PC-9 (cell line): ENCODE results near the gene BRIP1. TPM values are rescaled to one million over a fixed set of nuclear protein-coding genes. Genes with fewer than 3 reads are reported as not detected.

ENCODE experiments used
- BruUV-seq: library from RNA; stranded (reverse); fragments of 400-500 nt; replicated peaks from 2 replicates; lab custom pipeline; 2021; lab: Mats Ljungman, UMichigan
- CTCF ChIA-PET: fragments of 300-600 bp; sonication (Branson Sonifier 250); formaldehyde crosslinking; loops from one replicate; lab custom pipeline; 2022; ENCODE audit warnings: antibody characterized with exemption; lab: Charles Lee
- POLR2A ChIA-PET: fragments of 300-600 bp; sonication (Branson Sonifier 250); formaldehyde crosslinking; loops from one replicate; lab custom pipeline; 2022; ENCODE audit warnings: antibody characterized with exemption; ENCODE audit not compliant: unreplicated experiment; lab: Charles Lee
- DNase-seq, 2 experiments: peaks; one replicate each; pipeline versions ENCODE4 v3.0.0 to v3.0.0-alpha.2; 2015 to 2022; ENCODE audit warnings: mixed read lengths in 1 of 2
- H2AFZ ChIP-seq: fragments of 200-600 bp; sonication (generic); 2 replicates; pipeline ENCODE4 v1.8.1; 2017; ENCODE audit warnings: antibody characterized with exemption
- H3F3A ChIP-seq: fragments of 200-600 bp; sonication (generic); 2 replicates; pipeline ENCODE4 v1.8.1; 2017; ENCODE audit warnings: antibody characterized with exemption, mild to moderate bottlenecking, low read depth; ENCODE audit not compliant: insufficient read depth
- H3K27ac ChIP-seq: fragments of 200-600 bp; sonication (generic); 2 replicates; pipeline ENCODE4 v1.6.1; 2016; ENCODE audit warnings: mixed run types
- H3K27me3 ChIP-seq: fragments of 200-600 bp; sonication (generic); 2 replicates; pipeline ENCODE4 v1.6.1; 2016; ENCODE audit warnings: low read depth, mixed run types; ENCODE audit not compliant: insufficient read depth
- H3K36me3 ChIP-seq: fragments of 200-600 bp; sonication (generic); 2 replicates; pipeline ENCODE4 v1.6.1; 2016; ENCODE audit warnings: low read depth, mixed run types
- H3K4me1 ChIP-seq: fragments of 200-600 bp; sonication (generic); replicated peaks from 2 replicates; pipeline ENCODE4 v1.6.1; 2016; ENCODE audit warnings: mixed run types; ENCODE audit not compliant: insufficient read depth
- H3K4me2 ChIP-seq: fragments of 200-600 bp; sonication (generic); 2 replicates; pipeline ENCODE4 v1.6.1; 2017; ENCODE audit warnings: mixed run types
- H3K4me3 ChIP-seq: fragments of 200-600 bp; sonication (generic); 2 replicates; pipeline ENCODE4 v1.6.1; 2016; ENCODE audit warnings: mixed run types
- H3K79me2 ChIP-seq: fragments of 200-600 bp; sonication (generic); 2 replicates; pipeline ENCODE4 v1.6.1; 2017; ENCODE audit warnings: low read depth, mixed run types
- H3K9me2 ChIP-seq: fragments of 200-600 bp; sonication (generic); 2 replicates; pipeline ENCODE4 v1.8.1; 2017; ENCODE audit warnings: mild to moderate bottlenecking; ENCODE audit not compliant: insufficient read depth
- H3K9me3 ChIP-seq: fragments of 200-600 bp; sonication (generic); 2 replicates; pipeline ENCODE4 v1.8.1; 2016; ENCODE audit warnings: low read depth; ENCODE audit not compliant: insufficient read depth
- H4K20me1 ChIP-seq: fragments of 200-600 bp; sonication (generic); 2 replicates; pipeline ENCODE4 v1.8.1; 2017; ENCODE audit not compliant: insufficient read depth
- EZH2 ChIP-seq: fragments of 200-600 bp; sonication (generic); IDR thresholded peaks from 2 replicates; pipeline ENCODE4 v1.8.0; 2017; ENCODE audit warnings: antibody characterized with exemption, low read depth
- intact Hi-C: fragments of 100-400 bp; cut with micrococcal nuclease; formaldehyde crosslinking; loops from one replicate; pipeline ENCODE4 v1.10.0; 2022; ENCODE audit not compliant: unreplicated experiment
- total RNA-seq: library from RNA; stranded (reverse); gene quantifications from 2 replicates; pipeline ENCODE4 v1.2.3, GENCODE V29; 2021
- TF ChIP-seq, protein P1 (sequence below): fragments of 200-600 bp; sonication (generic); conservative IDR thresholded peaks from 2 replicates; pipeline ENCODE4 v1.6.1; 2017; ENCODE audit warnings: mixed run types, antibody characterized with exemption, mild to moderate bottlenecking, moderate library complexity

Gene BRIP1
- total RNA-seq, 1 experiment from 2014 or later, result 16.0 TPM

DNA sequence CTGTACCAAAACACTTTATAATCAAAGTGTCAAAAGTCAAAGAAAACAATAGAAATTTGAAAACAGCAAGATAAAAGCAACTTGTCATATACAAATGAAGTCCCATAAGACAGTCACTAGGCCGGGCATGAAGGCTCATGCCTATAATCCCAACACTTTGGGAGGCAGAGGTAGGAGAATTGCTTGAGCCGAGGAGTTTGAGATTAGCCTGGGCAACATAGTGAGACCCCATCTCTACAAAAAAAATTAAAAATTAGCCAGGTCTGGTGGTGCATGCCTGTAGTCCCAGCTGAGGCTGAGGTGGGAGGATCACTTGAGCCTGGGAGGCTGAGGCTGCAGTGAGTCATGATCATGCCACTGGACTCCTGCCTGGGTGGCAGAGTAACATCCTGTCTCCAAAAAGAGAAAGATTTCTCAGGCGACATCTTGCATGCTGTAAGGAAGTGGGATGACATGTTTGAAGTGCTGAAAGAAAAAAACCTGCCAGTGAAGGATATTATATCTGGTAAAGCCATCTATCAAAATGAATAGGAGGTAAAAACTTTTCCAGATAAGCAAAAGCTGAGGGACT is 173.6 kb downstream of the BRIP1 start:
- CTCF ChIA-PET, result no interaction called here
- intact Hi-C loops, result no loop called here
- POLR2A ChIA-PET, result interaction anchor here (0.7 kb wide), 1 partner anchor 1292 kb away, joined by 4 read pairs; no protein-coding TSS in a partner anchor
- Histone ChIP-seq H3F3A (no peaks in the 10 kb centered on the region; the same call in 1 of the 2 replicates), H3K36me3 (no peaks in the 10 kb centered on the region), H4K20me1 (no peaks in the 10 kb centered on the region), H3K4me3 (no peak overlapping the region), H3K4me2 (no peak overlapping the region), H3K27me3 (no peaks in the 10 kb centered on the region), H3K9me2 (no peaks in the 10 kb centered on the region), H3K27ac (no peak overlapping the region), H3K79me2 (no peaks in the 10 kb centered on the region), H3K4me1 (no peaks in the 10 kb centered on the region), H2AFZ (no peak overlapping the region), H3K9me3 (no peaks in the 10 kb centered on the region)
- DNase-seq, result no peak
- no TSS peak for BruUV-seq
- TF ChIP-seq, protein P1, sequence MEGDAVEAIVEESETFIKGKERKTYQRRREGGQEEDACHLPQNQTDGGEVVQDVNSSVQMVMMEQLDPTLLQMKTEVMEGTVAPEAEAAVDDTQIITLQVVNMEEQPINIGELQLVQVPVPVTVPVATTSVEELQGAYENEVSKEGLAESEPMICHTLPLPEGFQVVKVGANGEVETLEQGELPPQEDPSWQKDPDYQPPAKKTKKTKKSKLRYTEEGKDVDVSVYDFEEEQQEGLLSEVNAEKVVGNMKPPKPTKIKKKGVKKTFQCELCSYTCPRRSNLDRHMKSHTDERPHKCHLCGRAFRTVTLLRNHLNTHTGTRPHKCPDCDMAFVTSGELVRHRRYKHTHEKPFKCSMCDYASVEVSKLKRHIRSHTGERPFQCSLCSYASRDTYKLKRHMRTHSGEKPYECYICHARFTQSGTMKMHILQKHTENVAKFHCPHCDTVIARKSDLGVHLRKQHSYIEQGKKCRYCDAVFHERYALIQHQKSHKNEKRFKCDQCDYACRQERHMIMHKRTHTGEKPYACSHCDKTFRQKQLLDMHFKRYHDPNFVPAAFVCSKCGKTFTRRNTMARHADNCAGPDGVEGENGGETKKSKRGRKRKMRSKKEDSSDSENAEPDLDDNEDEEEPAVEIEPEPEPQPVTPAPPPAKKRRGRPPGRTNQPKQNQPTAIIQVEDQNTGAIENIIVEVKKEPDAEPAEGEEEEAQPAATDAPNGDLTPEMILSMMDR, result no peak
- TF ChIP-seq EZH2, result no peak

DNA sequence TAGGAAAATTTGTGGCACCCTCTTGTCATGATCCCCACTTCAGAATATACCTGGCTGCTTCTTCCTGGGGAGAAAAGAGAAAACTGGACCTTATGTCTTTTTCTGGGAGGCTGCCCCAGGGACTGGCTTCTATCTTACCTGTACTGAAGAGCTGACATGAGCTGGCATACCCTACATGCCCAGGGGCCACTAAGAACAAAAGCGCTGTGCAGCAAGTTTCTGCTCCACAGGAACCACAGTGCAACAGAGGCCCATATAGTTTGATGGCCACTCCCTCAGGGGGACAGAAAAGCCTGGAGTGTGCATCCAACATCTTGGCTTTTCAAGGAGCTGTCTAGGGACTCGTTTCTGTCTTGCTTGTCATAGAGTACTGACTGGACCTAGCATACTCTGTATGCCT is 175.6 kb downstream of the BRIP1 start:
- no peaks in the 10 kb centered on the region for H4K20me1 ChIP-seq
- no peaks in the 10 kb centered on the region for H3F3A ChIP-seq
- POLR2A ChIA-PET, result no interaction called here
- DNase-seq, result no peak
- H3K9me2 ChIP-seq, result no peaks in the 10 kb centered on the region
- H3K27me3 ChIP-seq, result no peaks in the 10 kb centered on the region
- H3K4me1 ChIP-seq, result no peaks in the 10 kb centered on the region
- TF ChIP-seq, protein P1, result no peak
- TF ChIP-seq EZH2, result no peak
- no TSS peak for BruUV-seq
- H2AFZ ChIP-seq, result no peak overlapping the region
- intact Hi-C loops, result no loop called here
- no peak overlapping the region for H3K27ac ChIP-seq
- H3K9me3 ChIP-seq, result no peaks in the 10 kb centered on the region
- H3K79me2 ChIP-seq, result no peaks in the 10 kb centered on the region
- H3K4me2 ChIP-seq, result no peak overlapping the region
- H3K36me3 ChIP-seq, result no peaks in the 10 kb centered on the region
- CTCF ChIA-PET, result interaction anchor here (0.6 kb wide), 1 partner anchor 146 kb away, joined by 5 read pairs; no protein-coding TSS in a partner anchor
- no peak overlapping the region for H3K4me3 ChIP-seq

DNA sequence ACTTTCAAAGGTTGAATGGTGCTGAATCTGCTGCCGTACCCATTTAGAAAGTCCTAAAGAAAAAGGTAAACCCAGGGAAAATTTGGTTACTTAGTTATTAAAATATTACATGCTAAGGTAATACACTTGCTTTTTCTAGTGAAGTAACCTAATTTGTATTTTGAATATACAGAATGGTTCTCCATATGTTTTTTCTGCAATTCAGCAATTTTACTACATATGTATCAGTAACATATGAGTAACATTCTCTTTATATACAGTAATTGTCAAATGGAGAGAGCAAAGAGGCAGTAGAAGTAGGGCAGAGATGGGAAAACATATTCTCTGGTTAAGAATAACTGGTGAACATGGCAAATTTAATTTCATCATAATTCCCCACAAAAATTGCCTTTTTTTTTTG is 177.2 kb downstream of the BRIP1 start:
- H3K9me3 ChIP-seq, result no peaks in the 10 kb centered on the region
- intact Hi-C loops, result no loop called here
- no peaks in the 10 kb centered on the region for H3K27me3 ChIP-seq
- H3K9me2 ChIP-seq, result no peaks in the 10 kb centered on the region
- no peaks in the 10 kb centered on the region for H3K36me3 ChIP-seq
- ChIA-PET POLR2A (no interaction called here), CTCF (no interaction called here)
- H3K4me2 ChIP-seq, result no peak overlapping the region
- H3K4me3 ChIP-seq, result no peak overlapping the region
- TF ChIP-seq, protein P1, result no peak
- no peak for TF ChIP-seq EZH2
- no TSS peak for BruUV-seq
- H3K27ac ChIP-seq, result no peak overlapping the region
- H3K79me2 ChIP-seq, result no peaks in the 10 kb centered on the region
- H2AFZ ChIP-seq, result no peak overlapping the region
- H4K20me1 ChIP-seq, result no peaks in the 10 kb centered on the region
- H3F3A ChIP-seq, result no peaks in the 10 kb centered on the region
- DNase-seq, result no peak
- H3K4me1 ChIP-seq, result no peaks in the 10 kb centered on the region
